Central memory CD8-positive, alpha-beta T cell (primary cell): ENCODE measurements around the gene HLF.

Experiments used
- ATAC-seq: fragments of 150-1000 bp; cut with Tn5 transposase; replicated peaks from 2 replicates; pipeline ENCODE4 v1.10.0; 2022; ENCODE audit warnings: mild to moderate bottlenecking, moderate FRiP score, moderate number of reproducible peaks; ENCODE audit not compliant: poor library complexity, severe bottlenecking; ENCODE audit errors: extremely low read depth
- DNase-seq, 2 donors: peaks; one replicate each; pipeline ENCODE4 v3.0.0; 2021; ENCODE audit warnings: low spot score in 2 of 2
- H3K27ac Mint-ChIP-seq: one replicate; pipeline ENCODE4 v1.8.0; 2022; ENCODE audit warnings: low read depth, mild to moderate bottlenecking, moderate library complexity, mixed read lengths
- H3K27me3 Mint-ChIP-seq: one replicate; pipeline ENCODE4 v1.8.0; 2022; ENCODE audit warnings: mixed read lengths
- H3K36me3 Mint-ChIP-seq: one replicate; pipeline ENCODE4 v1.8.0; 2022; ENCODE audit warnings: mild to moderate bottlenecking, moderate library complexity, mixed read lengths; ENCODE audit not compliant: insufficient read depth
- H3K4me1 Mint-ChIP-seq: one replicate; pipeline ENCODE4 v1.8.0; 2022; ENCODE audit warnings: mixed read lengths
- H3K4me3 Mint-ChIP-seq: one replicate; pipeline ENCODE4 v1.8.0; 2022; ENCODE audit warnings: mild to moderate bottlenecking, moderate library complexity, mixed read lengths
- H3K9me3 Mint-ChIP-seq: one replicate; pipeline ENCODE4 v1.8.0; 2022; ENCODE audit warnings: mixed read lengths

HLF gene

DNA sequence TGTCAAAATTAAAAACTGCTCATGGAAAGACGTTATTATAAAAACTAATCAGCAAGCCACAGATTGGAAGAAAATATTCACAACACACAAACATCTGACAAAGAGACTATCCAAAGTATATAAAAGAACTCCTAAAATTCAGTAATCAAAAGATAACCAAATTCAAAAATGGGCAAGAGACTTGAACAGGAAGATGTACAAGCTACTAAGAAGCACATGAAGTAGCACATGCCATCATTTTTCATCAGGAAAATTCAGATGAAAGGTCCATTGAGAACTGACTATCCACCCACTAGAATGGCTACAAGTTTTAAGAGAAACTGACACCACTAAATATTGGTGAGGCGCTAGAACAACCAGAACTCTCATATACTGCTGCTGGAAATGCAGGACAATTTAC, 3.4 kb upstream of the HLF start:
- no peak overlapping the region for H3K27ac Mint-ChIP-seq
- H3K9me3 Mint-ChIP-seq = no peaks in the 10 kb centered on the region
- peaks cover 4% of the 10 kb centered on the region for H3K36me3 Mint-ChIP-seq
- H3K27me3 Mint-ChIP-seq = peaks cover 68% of the 10 kb centered on the region
- DNase-seq (no peak), ATAC-seq (no peak)
- no peak overlapping the region for H3K4me3 Mint-ChIP-seq
- peaks cover 13% of the 10 kb centered on the region for H3K4me1 Mint-ChIP-seq

DNA sequence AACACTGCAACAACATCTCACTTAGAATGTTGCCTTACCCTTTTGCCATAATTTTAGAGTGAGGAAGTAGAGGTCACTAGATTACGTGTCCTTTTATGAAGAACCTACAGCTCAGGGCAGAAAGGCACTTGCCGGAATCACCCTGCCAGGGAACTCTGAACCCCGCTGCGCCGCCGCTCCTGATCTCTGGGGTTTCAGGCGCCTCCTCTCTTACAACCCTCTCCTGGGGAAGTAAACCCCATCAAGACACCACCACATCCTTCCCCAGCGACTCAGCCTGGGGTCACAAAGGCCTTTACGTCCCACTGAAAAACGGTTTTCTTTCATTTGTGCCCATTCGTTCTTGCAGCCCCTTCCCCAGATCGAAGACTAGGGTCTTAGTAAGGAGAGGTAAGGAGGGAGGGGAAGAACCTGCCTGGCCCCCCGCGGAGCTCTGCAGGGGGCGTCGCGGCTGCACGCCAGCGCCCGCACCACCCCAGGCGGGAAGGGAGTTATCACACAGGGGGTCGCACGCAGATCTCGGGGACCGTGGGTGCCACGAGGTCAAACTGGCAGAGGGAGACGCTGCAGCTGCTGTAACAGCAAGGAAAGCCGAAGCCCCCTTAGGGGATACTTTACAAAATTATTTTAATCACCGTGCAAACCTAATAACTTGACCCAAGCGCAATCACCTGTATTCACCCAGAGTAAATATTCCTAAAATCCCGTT, 1.0 kb upstream of the HLF start:
- ATAC-seq (no peak), DNase-seq (no peak)
- peak overlapping the region; percentile 62 for H3K4me3 Mint-ChIP-seq
- H3K27ac Mint-ChIP-seq = no peak overlapping the region
- H3K4me1 Mint-ChIP-seq = peaks cover 13% of the 10 kb centered on the region
- no peaks in the 10 kb centered on the region for H3K9me3 Mint-ChIP-seq
- H3K27me3 Mint-ChIP-seq = peaks cover 87% of the 10 kb centered on the region
- H3K36me3 Mint-ChIP-seq = peaks cover 4% of the 10 kb centered on the region

DNA sequence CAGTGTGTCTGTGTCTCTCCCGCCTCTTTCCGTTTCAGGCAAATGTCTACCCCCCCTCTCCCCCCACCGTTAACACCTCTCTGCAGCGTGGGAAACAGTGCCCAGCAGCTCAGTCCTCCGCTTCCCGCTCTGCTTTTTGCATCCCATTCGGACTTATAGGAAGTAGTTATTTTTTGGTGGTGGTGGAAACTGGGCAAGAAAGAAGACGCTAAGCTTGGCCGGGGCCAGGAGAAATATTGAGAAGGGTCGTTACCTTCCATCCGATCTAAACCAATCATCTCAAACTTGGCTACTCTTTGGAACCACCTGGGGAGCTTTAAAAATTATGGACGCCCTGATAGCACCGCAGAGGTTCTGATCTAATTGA, 499 bp upstream of the HLF start:
- peak overlapping the region; percentile 62 for H3K4me3 Mint-ChIP-seq
- H3K27ac Mint-ChIP-seq = no peak overlapping the region
- DNase-seq (no peak), ATAC-seq (no peak)
- peaks cover 87% of the 10 kb centered on the region for H3K27me3 Mint-ChIP-seq
- H3K4me1 Mint-ChIP-seq = peaks cover 13% of the 10 kb centered on the region
- no peaks in the 10 kb centered on the region for H3K9me3 Mint-ChIP-seq
- H3K36me3 Mint-ChIP-seq = peaks cover 4% of the 10 kb centered on the region

- ATAC-seq = no peak
- no peak overlapping the region for H3K27ac Mint-ChIP-seq
- peaks cover 4% of the 10 kb centered on the region for H3K36me3 Mint-ChIP-seq
- H3K4me1 Mint-ChIP-seq = peaks cover 13% of the 10 kb centered on the region
- DNase-seq = no peak
- H3K4me3 Mint-ChIP-seq = peak overlapping the region; percentile 41
- no peaks in the 10 kb centered on the region for H3K9me3 Mint-ChIP-seq
- peaks cover 85% of the 10 kb centered on the region for H3K27me3 Mint-ChIP-seq
These were observed 706 bp downstream of the HLF start for GRCh38 chr17:55265311-55266021.

DNA sequence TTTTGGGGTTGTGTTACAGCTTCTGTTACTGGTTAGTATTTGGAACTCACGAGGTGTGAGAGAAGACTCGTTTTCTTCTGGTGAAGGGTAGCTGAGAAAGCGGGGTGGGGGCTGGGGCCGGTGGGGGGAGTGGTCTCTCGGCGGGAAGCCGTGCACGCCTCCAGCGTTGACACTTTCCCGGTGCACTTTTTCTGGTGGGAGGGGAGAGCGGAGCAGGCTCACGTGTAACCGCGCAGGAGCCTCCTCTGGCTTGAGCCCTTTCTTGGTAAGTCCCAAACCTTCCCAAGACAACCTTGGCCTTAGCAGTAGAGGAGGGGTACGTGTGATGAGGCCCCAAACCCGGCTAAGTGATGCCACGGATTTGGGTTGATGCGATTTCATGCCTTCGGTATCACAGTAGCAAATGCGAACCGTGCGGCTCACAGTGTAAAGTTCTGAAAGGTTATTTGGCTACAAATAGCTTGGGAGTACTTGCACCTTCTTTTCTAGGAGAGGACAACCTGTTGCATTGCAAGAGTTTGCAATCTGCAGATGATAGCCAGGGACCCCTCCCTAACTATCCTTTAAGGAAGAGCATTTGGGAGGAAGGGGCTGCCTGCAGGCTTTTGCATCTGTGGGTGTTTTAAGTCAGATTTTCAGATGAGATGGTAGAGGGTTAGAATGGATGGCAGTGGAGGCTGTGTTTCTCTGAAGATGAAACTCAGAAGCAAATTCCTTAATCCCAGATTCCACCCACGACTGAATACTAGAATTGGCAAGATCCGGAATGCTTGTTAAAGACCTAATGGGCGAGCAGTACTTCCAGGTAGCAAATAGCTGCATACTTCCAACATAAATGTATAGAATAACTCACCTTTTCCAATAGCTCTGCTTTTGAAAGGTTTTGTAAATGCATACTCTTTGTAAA, 1.5 kb downstream of the HLF start:
- DNase-seq = no peak
- Mint-ChIP-seq H3K27me3 (peaks cover 77% of the 10 kb centered on the region), H3K9me3 (no peaks in the 10 kb centered on the region), H3K36me3 (peaks cover 4% of the 10 kb centered on the region), H3K4me3 (peak overlapping the region; percentile 41), H3K4me1 (peaks cover 13% of the 10 kb centered on the region), H3K27ac (no peak overlapping the region)
- no peak for ATAC-seq

DNA sequence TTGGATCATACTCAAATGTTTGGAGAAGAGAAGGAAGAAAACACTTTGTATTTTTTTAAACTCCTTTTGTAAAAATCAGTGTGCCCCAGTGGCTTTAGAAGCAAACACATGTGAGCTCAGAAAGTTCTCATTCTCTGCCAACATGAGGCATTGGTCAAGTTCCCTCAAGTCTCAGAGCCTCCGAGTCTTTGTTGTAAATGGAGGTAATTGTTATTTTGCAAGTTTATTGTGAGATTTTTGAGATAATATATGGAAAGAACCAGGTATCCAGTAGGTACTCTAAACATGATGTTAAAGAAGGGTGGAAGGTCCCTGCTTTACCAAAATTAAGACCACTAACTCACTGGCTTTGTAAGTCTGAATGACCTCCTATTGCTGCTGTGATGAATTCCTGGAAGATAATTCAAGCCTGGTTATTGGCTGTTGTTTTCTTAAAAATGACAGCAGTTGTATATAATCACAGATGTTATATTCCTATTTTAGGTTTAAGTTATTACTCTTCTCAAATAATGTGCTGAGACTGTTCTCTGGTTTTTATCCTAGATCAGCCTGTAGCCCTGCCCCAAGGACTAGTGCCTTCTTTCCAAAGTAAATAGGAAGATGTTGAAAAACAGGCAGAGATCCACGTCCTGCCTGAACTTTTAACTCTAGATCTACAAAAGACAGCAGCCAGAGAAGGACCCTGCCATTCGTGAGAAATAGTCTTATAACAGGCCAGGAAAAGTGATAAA, 2.4 kb downstream of the HLF start:
- Mint-ChIP-seq H3K9me3 (no peaks in the 10 kb centered on the region), H3K36me3 (peaks cover 4% of the 10 kb centered on the region), H3K4me3 (no peak overlapping the region), H3K27me3 (peaks cover 77% of the 10 kb centered on the region), H3K27ac (no peak overlapping the region), H3K4me1 (peaks cover 13% of the 10 kb centered on the region)
- ATAC-seq (no peak), DNase-seq (no peak)

DNA sequence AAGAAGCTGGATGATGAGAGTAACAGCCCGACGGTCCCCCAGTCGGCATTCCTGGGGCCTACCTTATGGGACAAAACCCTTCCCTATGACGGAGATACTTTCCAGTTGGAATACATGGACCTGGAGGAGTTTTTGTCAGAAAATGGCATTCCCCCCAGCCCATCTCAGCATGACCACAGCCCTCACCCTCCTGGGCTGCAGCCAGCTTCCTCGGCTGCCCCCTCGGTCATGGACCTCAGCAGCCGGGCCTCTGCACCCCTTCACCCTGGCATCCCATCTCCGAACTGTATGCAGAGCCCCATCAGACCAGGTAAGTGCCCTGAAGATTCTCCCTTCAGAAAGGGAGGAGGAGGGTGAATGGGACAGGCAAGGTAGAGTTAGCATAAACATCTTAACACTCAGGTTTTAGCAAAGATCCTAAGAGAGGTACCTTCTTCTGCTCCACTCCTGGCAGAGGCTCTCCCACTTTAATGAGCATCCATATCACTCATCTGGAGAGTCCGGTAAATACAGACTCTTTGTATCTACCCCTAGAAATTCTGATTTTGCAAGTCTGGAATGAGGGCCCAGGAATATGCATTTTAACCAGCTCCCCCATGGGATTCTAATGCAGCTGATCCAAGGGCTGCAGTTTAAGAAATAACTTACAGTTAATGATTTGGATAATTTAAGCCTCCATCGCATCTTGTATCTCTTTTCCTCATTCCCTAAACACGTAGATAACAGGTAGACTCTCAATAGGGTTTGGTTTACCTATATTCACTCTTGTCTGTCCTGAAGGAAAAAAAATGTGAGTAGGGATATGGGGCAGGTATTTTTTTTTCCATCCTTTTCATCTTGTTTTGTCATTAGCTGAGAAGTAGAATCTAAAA, 3.3 kb downstream of the HLF start:
- Mint-ChIP-seq H3K27me3 (peaks cover 77% of the 10 kb centered on the region), H3K4me3 (no peak overlapping the region), H3K4me1 (peaks cover 13% of the 10 kb centered on the region), H3K27ac (no peak overlapping the region), H3K9me3 (no peaks in the 10 kb centered on the region), H3K36me3 (peaks cover 4% of the 10 kb centered on the region)
- ATAC-seq (no peak), DNase-seq (no peak)

DNA sequence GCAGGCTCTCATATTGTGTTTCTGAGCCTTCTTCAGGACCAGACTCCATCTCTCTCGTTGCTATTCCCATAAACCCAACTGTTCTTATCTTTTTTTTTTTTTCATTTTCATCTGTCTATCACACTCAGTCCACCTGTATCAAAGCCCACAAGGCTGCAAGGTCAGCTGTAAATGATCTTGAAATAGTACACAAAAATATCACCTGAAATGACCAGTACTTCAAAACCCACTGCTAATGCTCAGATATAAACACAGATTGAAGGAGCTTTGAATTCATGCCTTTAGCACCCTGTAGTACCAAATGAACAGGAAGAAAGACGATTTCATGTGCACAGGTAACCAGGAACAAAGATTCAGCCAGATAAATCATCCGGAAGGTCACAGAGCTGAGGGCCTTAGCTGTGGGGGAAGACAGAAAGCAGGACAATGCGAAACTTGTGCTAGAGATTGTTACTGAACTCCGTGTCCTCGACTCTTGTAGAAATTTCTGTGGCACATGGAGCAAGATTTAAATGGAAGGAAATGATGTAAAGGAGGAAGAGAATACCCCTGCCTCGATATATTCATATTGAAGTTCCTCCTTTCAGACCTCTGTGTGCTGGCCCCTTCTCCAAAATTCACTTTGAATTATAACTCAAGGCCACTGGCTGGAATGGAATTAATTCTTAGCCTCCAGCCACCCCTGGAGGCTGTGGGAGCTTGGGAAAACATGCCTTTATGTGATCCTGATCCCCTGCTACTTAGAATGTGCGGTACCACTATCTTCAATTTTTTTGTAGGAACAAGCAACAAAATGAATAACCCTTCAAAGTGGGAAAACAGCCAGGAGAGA, 4.1 kb downstream of the HLF start:
- Mint-ChIP-seq H3K36me3 (peaks cover 2% of the 10 kb centered on the region), H3K27ac (no peak overlapping the region), H3K4me1 (peaks cover 7% of the 10 kb centered on the region), H3K9me3 (no peaks in the 10 kb centered on the region), H3K4me3 (no peak overlapping the region), H3K27me3 (peaks cover 77% of the 10 kb centered on the region)
- no peak for DNase-seq
- no peak for ATAC-seq

- ATAC-seq (no peak), DNase-seq (no peak)
- H3K27ac Mint-ChIP-seq = no peak overlapping the region
- peaks cover 2% of the 10 kb centered on the region for H3K36me3 Mint-ChIP-seq
- no peaks in the 10 kb centered on the region for H3K4me1 Mint-ChIP-seq
- no peaks in the 10 kb centered on the region for H3K9me3 Mint-ChIP-seq
- no peak overlapping the region for H3K4me3 Mint-ChIP-seq
- peaks cover 79% of the 10 kb centered on the region for H3K27me3 Mint-ChIP-seq
These were observed 5.1 kb downstream of the HLF start for GRCh38 chr17:55269894-55270293.

DNA sequence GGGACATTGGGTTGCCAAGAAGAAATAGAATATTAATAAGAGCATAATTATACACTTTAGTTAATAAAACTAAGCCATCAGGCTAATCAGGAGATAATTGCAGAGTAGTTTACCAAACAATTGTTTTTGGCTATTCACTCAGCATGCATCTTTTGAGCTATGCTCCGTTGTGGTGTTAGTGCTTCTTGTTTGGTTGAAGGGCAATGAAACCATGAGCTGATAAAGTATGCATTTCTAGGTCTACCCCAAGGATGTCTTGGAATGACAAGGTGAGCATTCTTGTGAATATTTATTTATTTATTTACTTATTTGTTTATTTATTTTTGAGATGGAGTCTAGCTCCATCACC, 6.4 kb downstream of the HLF start:
- no peak for DNase-seq
- no peak overlapping the region for H3K27ac Mint-ChIP-seq
- H3K36me3 Mint-ChIP-seq = no peaks in the 10 kb centered on the region
- H3K4me1 Mint-ChIP-seq = no peaks in the 10 kb centered on the region
- ATAC-seq = no peak
- H3K9me3 Mint-ChIP-seq = no peaks in the 10 kb centered on the region
- no peak overlapping the region for H3K4me3 Mint-ChIP-seq
- peaks cover 90% of the 10 kb centered on the region for H3K27me3 Mint-ChIP-seq
